Measurements from ENCODE around the gene PLD1.

Gene PLD1

DNA sequence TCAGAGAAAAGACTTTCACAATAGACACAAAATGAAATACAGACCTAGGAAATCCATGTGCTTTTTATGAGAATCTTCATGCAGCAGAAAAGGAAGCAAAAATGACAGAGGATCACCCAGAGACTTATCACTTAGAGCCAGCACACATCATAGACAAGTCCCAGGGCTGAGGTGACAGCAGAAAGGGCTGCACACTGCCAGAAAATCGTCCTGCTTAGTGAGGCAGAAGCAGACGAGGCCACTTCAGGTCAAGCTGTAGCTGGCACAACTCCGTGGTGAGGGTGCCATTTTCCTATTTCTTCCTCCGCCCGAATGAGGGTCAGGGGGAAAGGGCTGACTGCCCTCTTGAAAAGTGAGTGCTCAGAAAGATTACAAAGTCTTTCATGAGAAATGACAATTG is 254.1 kb downstream of the PLD1 start:
- no peak for TF ChIP-seq CTCF (IDR thresholded peaks at IDR 0.05)
- DNase-seq (ENCODE audit: low spot score) = no peak
- Histone ChIP-seq H3K4me3 (no peak overlapping the region), H3K27ac (no peak overlapping the region)

GRCh38 chr3:171553086-171553485 is 257.2 kb downstream of the PLD1 start:
- DNase-seq (ENCODE audit: low spot score) = no peak
- no peak overlapping the region for H3K27ac ChIP-seq
- H3K4me3 ChIP-seq = no peak overlapping the region
- no peak for TF ChIP-seq CTCF (IDR thresholded peaks at IDR 0.05)

GRCh38 chr3:171552531-171552930 is 257.8 kb downstream of the PLD1 start:
- H3K4me3 ChIP-seq = no peak overlapping the region
- no peak for DNase-seq (ENCODE audit: low spot score)
- no peak overlapping the region for H3K27ac ChIP-seq
- TF ChIP-seq CTCF (IDR thresholded peaks at IDR 0.05) = no peak

DNA sequence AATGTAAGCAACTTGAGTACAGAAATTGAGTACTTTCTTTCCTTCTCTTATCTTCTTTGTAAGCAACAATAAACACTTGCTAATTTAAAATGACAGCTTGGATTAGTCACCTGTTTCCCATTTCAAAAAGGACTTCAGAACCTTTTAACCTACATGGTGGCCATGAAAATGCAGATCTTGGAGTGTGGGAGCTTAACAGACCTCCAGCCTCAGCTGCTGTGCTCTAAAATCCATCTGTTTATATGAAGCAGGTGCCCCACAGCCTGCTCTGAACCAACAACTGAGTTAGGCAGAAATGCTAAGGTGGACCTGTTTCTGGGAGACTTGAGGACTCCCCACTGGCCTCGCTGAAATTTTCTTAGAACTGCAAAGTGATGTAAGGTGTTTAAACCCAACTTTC is 259.0 kb downstream of the PLD1 start:
- no peak overlapping the region for H3K27ac ChIP-seq
- DNase-seq (ENCODE audit: low spot score) = no peak
- no peak for TF ChIP-seq CTCF (IDR thresholded peaks at IDR 0.05)

More for the DNA sequence above, 259.0 kb downstream of the PLD1 start:
- H3K4me3 ChIP-seq = no peak overlapping the region
